Umbilical cord (tissue), 2 donors: ENCODE data around the gene FHIP2A. TPM values are rescaled to one million over a fixed set of nuclear protein-coding genes. Genes with fewer than 3 reads are reported as not detected.
"Not testable (repeated sequence)": the region's sequence is repeated elsewhere in the genome, so short reads cannot be mapped to it uniquely, and the experiment has no call there.

Experiments
- DNase-seq: peaks from one replicate; pipeline ENCODE4 v3.0.0-alpha.2; 2015; ENCODE audit warnings: low spot score
- total RNA-seq: library from RNA; depleted of rRNA; stranded (reverse); fragments of >200 nt; gene quantifications from one replicate; pipeline ENCODE4 v1.2.3, GENCODE V29; 2014; ENCODE audit warnings: low replicate concordance; ENCODE audit not compliant: insufficient read depth

The FHIP2A gene, protein sequence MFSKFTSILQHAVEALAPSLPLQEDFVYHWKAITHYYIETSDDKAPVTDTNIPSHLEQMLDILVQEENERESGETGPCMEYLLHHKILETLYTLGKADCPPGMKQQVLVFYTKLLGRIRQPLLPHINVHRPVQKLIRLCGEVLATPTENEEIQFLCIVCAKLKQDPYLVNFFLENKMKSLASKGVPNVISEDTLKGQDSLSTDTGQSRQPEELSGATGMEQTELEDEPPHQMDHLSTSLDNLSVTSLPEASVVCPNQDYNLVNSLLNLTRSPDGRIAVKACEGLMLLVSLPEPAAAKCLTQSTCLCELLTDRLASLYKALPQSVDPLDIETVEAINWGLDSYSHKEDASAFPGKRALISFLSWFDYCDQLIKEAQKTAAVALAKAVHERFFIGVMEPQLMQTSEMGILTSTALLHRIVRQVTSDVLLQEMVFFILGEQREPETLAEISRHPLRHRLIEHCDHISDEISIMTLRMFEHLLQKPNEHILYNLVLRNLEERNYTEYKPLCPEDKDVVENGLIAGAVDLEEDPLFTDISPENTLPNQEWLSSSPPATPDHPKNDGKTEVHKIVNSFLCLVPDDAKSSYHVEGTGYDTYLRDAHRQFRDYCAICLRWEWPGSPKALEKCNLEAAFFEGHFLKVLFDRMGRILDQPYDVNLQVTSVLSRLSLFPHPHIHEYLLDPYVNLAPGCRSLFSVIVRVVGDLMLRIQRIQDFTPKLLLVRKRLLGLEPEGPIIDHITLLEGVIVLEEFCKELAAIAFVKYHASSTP
- 25.3 TPM for total RNA-seq

- DNase-seq, result peak; percentile 86
Measured at GRCh38 chr10:114821293-114821914, at the start of gene FHIP2A. FHIP2A (plus strand) TSS chr10:114821780; CDS start chr10:114822079, 299 bp downstream.

DNA sequence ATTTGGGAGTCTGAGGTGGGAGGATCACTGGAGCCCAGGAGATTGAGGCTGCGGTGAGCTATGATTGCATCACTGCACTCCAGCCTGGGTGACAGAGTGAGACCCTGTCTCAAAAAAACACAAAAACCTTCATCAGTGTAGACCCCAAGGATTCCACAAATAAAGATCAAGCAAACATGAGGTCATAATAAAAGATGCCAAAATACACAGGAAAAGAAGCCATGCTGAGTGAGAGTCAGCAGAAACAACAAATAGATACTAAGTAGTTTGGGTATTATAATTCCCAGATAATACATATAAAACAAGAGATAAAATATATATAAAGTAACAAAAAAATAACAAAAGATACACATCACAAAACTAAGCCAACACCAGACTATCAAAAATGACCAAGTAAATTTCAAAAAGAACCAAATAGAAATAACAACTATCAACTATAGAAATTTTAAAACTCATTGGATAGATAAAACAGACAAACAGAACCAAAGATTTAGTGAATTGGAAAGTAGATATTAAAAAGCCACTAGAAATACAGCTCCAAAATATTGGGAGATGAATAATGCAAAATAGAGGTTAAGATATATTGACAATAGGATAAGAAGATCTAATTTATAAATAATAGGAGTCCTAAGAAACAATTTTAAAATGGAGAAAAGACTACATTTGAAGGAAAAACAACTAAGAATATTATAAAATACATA, 48.9 kb upstream of the FHIP2A start:
- DNase-seq, result no peak

GRCh38 chr10:114773197-114773532, 48.4 kb upstream of the FHIP2A start:
- no peak for DNase-seq

DNA sequence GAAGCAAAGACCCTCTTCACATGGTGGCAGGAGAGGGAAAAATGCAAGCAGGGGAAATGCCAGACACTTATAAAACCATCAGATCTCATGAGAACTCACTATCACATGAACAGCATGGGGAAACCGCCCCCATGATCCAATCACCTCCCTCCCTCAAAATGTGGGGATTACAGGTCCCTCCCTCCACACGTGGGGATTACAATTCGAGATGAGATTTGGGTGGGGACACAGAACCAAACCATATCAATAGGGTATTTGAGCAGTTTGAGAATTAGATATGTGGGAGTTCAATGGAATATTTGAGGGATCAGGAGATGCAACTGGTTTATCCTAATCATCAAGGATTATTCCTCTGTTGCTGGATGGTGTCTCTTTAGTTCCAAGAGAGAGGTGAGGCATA, 46.5 kb upstream of the FHIP2A start:
- DNase-seq, result not testable (repeated sequence)

GRCh38 chr10:114777415-114777814, 44.2 kb upstream of the FHIP2A start:
- DNase-seq, result no peak

DNA sequence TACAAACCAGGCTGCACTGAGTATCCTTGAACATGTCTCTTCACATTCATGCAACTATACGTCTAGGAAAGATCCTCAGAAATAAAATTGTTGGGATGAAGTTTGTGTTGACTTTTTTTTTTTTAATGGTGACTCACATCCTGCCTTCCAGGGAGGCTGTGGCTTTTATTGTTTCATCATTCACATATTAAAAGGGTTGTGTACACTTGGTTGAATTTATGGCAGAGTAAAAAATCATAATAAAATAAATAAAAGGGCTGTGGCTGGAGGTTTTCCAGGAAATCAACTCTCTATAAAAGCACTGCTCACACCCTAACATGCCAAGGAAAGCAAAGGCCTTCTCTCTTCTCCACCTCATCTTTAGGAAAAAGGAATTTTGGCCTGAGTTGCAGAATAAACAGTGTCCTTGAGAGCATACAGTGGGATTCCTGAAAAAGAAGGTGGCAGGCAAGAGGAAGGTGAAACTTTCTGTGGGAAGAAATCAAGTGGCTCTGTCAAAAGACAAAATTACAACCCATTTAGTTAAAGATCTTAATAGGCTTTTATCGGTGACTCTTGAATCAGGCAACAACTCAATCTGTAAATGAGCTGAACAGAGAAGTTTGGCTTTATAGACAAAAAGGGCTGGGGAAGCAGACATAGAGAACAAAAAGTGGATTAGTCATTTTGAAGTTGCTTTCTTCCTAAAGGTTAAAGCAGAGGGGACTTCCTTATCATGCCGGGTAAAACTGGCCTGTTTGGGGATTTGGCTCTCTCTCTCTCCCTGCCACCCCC, 41.6 kb upstream of the FHIP2A start:
- DNase-seq, result peak; percentile 48

GRCh38 chr10:114780577-114781184, 40.9 kb upstream of the FHIP2A start:
- no peak for DNase-seq

GRCh38 chr10:114782666-114783065, 38.9 kb upstream of the FHIP2A start:
- DNase-seq, result no peak

DNA sequence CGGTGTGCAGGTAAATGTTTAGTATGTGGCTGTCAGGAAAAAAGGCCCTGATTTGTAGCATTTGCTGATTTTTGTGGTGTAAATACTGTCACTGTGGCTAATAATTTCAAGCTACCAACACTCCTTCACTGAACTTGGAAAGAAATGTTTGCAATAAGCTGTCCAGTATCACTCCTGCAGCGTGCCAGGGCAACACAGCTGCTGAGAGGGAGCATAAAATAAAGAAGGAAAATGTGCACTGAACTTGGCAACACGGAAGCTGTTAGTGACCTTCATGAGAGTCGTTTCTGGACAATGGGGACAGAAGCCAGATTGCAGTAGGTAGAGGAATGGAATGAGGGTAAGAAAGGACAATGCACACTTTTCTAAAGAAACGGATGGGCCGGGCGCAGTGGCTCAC, 37.9 kb upstream of the FHIP2A start:
- no peak for DNase-seq

DNA sequence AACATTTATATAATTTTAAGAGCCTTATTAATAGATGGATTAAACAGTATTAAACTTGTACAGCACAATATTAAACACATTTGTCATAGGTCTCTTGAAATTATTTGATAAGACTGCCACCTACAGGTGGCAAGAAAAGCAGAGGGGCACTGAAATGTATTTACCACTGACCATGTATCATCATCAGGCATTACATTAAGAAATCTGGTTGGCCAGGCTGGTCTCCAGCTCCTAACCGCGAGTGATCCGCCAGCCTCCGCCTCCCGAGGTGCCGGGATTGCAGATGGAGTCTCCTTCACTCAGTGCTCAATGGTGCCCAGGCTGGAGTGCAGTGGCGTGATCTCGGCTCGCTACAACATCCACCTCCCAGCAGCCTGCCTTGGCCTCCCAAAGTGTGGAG, 35.1 kb upstream of the FHIP2A start:
- DNase-seq, result peak; percentile 35

DNA sequence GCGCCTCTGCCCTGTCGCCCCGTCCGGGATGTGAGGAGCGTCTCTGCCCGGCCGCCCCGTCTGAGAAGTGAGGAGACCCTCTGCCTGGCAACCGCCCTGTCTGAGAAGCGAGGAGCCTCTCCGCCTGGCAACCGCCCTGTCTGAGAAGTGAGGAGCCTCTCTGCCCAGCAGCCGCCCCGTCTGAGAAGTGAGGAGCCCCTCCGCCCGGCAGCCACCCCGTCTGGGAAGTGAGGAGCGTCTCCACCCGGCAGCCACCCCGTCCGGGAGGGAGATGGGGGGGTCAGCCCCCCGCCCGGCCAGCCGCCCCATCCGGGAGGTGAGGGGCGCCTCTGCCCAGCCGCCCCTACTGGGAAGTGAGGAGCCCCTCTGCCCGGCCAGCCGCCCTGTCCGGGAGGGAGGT, 34.4 kb upstream of the FHIP2A start:
- DNase-seq, result not testable (repeated sequence)

DNA sequence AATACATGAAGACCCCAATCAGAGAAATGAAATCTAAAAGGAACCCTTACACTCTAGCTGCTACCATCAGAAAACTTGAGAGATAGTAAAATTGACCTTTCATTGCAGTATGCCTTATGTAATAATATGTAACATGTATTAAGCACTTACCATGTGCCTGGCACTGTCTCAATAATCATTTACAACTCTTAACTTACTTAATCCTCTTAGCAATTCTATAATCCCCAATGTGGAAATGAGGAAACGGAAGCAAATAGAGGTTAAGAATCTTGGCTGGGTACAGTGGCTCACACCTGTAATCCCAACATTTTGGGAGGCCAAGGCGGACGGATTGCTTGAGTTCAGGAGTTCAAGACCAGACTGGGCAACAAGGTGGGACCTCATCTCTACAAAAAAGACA, 29.8 kb upstream of the FHIP2A start:
- DNase-seq, result no peak

DNA sequence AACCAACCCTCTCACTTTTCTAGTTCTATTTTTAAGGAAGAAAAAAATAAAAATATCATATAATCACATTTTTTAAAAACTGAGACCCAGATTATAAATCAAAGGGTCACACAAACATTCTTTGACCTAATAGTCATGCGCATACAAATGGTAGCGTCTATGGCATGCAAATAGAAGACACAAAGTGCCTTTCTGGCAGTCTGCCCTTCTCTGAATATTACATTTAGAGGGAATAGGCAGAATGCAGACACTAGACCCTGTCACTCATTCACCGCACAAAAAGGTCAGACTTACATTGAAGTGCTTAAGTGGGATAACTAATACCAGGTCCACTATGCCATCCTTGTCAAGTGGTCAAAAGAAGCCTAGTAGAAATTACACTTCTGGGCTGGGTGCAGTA, 26.5 kb upstream of the FHIP2A start:
- no peak for DNase-seq

GRCh38 chr10:114800361-114800760, 21.2 kb upstream of the FHIP2A start:
- no peak for DNase-seq

GRCh38 chr10:114801411-114801813, 20.2 kb upstream of the FHIP2A start:
- DNase-seq, result no peak

- DNase-seq, result no peak
Measured at GRCh38 chr10:114802177-114802576, 19.4 kb upstream of the FHIP2A start.

DNA sequence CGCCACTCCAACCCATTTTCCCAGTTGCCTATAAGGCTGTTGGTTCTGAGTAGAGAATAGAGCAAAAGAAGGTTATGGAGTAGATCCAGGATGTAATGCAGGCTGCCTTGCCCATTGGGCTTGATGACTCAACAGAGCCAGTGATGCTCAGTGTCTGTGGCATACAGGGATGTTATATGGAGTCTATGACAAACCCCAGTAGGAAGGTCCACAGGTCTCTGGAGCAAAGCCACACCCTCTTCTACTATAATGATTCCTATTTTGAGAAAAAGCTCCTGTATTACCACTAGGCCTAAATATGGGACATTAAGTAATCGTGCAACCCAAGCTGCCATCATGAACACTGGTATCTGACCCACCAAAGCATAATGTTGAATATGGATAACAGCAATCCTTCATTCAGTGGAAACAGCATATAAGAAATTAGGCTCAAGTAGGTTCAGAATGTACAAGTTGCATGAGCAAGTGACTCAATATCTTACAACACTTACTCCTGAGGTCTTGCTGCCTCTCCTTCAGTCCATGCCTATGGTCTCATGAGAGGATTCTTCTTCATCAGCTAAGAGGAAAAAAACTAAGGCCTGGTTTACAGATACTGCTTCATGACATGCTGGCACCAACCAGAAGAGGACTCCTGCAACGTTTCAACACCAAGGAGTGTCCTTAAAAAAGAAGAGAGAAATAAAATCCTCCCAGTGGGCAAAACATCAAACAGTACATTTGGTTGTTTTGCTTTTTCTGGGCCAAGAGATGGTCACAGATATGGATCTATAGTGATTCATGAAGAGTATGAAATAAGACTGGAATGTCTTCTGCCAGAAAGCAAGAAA, 14.8 kb upstream of the FHIP2A start:
- no peak for DNase-seq

GRCh38 chr10:114808982-114809381, 12.6 kb upstream of the FHIP2A start:
- no peak for DNase-seq

DNA sequence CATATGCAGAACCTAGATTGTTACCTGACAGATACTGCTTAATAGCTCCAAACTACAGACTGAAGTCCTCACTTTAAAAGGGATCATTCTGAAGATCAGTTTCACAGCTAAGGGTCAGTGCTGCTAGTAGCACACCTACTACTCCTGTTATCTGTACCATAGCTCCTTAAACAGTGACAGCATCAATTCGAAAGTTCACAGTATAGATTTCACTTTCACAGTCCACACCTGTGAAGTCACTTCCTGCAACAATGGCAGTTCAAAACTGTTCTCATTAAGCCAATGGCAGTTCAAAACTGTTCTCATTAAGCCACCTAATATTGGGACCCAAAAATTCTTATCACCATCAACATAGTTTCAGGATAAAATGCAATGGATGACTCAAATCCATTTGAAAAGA, 10.7 kb upstream of the FHIP2A start:
- no peak for DNase-seq

GRCh38 chr10:114811862-114812261, 9.7 kb upstream of the FHIP2A start:
- DNase-seq, result no peak
